GM21717 (cell line): Measurements from ENCODE around the gene SNED1.

ENCODE experiments used
- ATAC-seq: cut with Tn5 transposase; IDR thresholded peaks from one replicate; pipeline ENCODE4 v1.9.1; 2021; ENCODE audit warnings: mild to moderate bottlenecking, moderate library complexity; ENCODE audit not compliant: unreplicated experiment

The SNED1 gene

GRCh38 chr2:241020629-241021190, 22.3 kb downstream of the SNED1 start:
- no peak for ATAC-seq

- no peak for ATAC-seq
Measured at GRCh38 chr2:241025639-241026038, 27.2 kb downstream of the SNED1 start.

GRCh38 chr2:241029599-241030332, 31.3 kb downstream of the SNED1 start:
- ATAC-seq, result no peak

- no peak for ATAC-seq
Measured at GRCh38 chr2:241030333-241030680, 31.9 kb downstream of the SNED1 start.

- no peak for ATAC-seq
Measured at GRCh38 chr2:241030883-241031282, 32.5 kb downstream of the SNED1 start.

GRCh38 chr2:241031436-241032165, 33.2 kb downstream of the SNED1 start:
- ATAC-seq, result no peak

GRCh38 chr2:241033336-241033987, 35.0 kb downstream of the SNED1 start:
- no peak for ATAC-seq

GRCh38 chr2:241033994-241034393, 35.6 kb downstream of the SNED1 start:
- ATAC-seq, result no peak

GRCh38 chr2:241034490-241035141, 36.2 kb downstream of the SNED1 start:
- no peak for ATAC-seq

- ATAC-seq, result no peak
Measured at GRCh38 chr2:241035142-241035817, 36.9 kb downstream of the SNED1 start.

GRCh38 chr2:241035818-241036396, 37.5 kb downstream of the SNED1 start:
- ATAC-seq, result no peak

GRCh38 chr2:241036397-241036963, 38.1 kb downstream of the SNED1 start:
- ATAC-seq, result peak; percentile 70

GRCh38 chr2:241036964-241037421, 38.6 kb downstream of the SNED1 start:
- peak; percentile 42 for ATAC-seq

- ATAC-seq, result no peak
Measured at GRCh38 chr2:241037498-241037897, 39.1 kb downstream of the SNED1 start.

- no peak for ATAC-seq
Measured at GRCh38 chr2:241038374-241039180, 40.2 kb downstream of the SNED1 start.

GRCh38 chr2:241039416-241039815, 41.0 kb downstream of the SNED1 start:
- no peak for ATAC-seq

- ATAC-seq, result no peak
Measured at GRCh38 chr2:241040081-241040803, 41.8 kb downstream of the SNED1 start.

GRCh38 chr2:241041589-241042158, 43.3 kb downstream of the SNED1 start:
- ATAC-seq, result no peak
